DMS153 treated with DMSO at 0.1 percent for 48 hours (cell line): Measurements from ENCODE around the gene C17orf50.
"Not testable (repeated sequence)": the region's sequence is repeated elsewhere in the genome, so short reads cannot be mapped to it uniquely, and the experiment has no call there.

Source experiments
- DNase-seq: peaks from one replicate; lab custom pipeline; 2025; ENCODE audit not compliant: unreplicated experiment; lab: John Stamatoyannopoulos, UW

Gene C17orf50

DNA sequence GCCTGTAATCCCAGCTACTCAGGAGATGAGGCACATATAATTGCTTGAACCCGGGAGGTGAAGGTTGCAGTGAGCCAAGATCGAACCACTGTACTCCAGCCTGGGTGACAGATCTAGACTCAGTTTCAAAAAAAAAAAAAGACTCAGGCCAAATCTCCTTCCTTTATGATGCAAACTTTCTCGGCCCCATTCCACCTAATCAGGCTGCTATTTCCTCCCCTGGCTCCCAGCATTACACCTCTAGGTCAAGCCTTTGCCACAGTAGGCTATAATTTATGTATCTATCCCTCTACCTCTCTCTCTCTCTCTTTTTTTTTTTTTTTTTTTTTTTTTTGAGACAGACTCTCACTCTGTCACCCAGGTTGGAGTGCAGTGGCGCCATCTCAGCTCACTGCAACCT, 9.1 kb upstream of the C17orf50 start:
- not testable (repeated sequence) for DNase-seq

DNA sequence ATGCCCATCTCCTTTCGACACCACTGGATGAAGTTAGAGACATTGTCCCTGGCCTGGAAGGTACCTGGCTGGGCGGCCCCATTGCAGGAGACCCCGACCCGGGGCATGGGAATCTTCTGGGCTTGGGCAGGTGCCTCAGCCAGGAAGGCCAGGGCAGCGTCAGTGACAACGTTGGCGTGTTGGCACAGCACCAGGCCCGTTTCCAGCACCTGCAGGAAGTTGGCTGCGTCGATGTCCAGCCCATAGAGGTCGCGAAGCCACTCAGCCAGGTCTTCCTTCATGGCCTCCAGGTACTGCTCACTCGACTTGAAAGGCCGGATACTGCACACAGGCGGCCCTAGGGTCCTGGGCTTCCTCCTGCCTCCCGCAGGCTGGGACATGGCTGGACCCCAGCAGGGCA, 8.2 kb upstream of the C17orf50 start:
- DNase-seq = peak; percentile 25

DNA sequence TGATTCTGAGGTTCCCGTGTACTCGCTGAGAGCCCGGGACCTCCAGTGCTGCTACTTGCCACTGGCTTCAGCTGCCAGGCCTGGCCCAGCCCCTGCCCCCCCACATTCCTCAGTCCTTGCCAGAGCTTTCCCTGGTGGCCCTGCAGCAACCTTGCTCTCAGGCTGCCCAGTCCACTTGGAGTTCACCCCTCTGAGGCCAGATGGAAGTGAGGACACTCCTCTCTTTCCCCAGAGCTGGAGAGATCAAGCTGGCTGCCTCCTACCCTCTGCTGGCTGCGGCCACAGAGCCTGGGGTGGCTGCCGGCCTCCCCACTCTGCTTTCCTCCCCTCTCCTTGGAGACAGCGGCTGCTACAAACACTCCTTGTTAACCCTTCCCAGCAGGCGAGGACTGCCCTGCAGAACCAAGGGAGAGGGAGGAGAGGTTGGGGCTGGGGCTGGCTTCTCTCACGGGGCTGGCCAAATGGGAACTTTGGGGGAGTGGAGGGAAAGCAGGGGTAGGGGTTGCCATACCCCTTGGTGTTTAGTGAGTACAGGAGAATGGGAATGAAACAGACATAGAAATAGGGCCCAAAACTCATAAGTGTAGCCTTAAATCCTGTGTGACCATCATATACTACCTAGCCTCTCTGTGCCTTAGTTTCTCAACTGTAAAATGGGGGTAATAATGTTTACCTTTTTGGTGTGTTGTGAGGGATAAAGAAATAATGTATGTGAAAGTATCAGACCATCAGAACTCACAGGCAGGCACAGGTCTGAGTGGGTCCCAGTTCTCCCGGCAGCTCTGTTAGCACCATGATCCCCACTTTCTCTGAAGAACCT, 7.5 kb upstream of the C17orf50 start, which contains the start of gene GAS2L2:
GAS2L2 (minus strand) TSS at position 295 of the 820 bp plus-strand sequence. CDS start 389 bp downstream, outside the sequence.
- DNase-seq = no peak

DNA sequence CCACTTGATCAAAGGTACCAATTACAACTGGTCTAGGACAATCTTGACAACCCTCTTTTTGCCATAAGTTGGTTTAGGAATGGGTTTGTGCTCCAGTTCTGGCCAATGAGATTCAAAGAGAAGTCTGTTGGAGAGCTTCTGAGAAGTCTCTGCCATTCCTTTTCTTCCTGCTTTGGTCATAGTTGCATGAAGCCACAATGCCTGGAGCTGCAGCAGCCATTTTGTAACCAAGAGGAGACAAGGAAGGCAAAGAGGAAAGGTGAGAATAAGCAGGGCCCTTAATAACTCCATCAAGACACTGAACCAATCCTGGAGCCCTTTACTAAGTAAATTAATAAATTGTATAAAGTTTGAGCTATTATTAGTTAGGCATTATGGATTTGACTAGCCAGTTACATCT, 3.4 kb upstream of the C17orf50 start:
- DNase-seq = no peak

- no peak for DNase-seq
These were observed 914 bp downstream of the C17orf50 start for GRCh38 chr17:35761601-35762000.

DNA sequence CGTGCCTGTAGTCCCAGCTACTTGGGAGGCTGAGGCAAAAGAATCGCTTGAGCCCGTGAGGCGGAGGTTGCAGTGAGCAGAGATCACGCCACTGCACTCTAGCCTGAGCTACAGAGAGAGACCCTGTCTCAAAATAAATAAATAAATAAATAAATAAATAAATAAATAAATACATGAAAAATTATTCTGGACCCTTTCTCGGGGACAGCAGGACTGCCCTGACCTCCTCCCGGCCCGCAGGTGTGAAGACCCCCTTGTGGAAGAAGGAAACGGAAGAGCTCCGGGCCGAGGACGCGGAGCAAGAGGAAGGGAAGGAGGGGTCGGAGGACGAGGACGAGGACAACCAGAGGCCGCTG, 3.1 kb downstream of the C17orf50 start:
- no peak for DNase-seq

- DNase-seq = peak; percentile 91
These were observed 3.7 kb downstream of the C17orf50 start for GRCh38 chr17:35764123-35764991.

GRCh38 chr17:35765086-35765710, 4.5 kb downstream of the C17orf50 start:
- no peak for DNase-seq

GRCh38 chr17:35765756-35766488, 5.2 kb downstream of the C17orf50 start:
- DNase-seq = no peak

- DNase-seq = no peak
These were observed 5.8 kb downstream of the C17orf50 start for GRCh38 chr17:35766489-35766877.

DNA sequence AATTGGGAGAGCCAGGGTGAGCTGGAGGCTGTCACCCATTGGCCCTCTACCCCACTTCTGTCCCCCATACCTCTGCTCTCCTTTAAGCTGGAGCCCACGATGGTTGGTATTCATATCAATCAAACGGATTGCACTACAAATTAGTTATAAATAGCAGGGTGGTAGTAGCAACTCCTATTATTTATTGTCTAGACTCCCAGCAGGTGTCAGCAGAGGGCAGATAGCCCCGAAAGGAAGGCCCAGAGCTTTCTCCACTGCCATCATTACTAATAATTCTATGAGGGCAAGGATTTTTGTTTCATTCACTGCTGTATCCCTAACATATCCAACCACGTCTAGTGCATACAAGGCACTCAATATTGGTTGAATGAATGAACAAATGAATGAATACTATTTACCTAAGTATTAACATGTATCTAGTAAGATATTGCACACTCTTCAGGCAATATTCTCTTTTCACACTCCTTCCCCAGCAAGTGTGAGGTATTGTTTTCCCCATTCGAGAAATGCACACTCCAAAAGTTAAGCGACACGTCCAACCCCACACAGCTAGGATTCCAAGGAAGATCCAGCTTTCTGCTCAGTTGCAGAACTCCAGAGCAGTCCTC, 6.3 kb downstream of the C17orf50 start:
- peak; percentile 15 for DNase-seq

- no peak for DNase-seq
These were observed 8.1 kb downstream of the C17orf50 start for GRCh38 chr17:35768797-35769196.

DNA sequence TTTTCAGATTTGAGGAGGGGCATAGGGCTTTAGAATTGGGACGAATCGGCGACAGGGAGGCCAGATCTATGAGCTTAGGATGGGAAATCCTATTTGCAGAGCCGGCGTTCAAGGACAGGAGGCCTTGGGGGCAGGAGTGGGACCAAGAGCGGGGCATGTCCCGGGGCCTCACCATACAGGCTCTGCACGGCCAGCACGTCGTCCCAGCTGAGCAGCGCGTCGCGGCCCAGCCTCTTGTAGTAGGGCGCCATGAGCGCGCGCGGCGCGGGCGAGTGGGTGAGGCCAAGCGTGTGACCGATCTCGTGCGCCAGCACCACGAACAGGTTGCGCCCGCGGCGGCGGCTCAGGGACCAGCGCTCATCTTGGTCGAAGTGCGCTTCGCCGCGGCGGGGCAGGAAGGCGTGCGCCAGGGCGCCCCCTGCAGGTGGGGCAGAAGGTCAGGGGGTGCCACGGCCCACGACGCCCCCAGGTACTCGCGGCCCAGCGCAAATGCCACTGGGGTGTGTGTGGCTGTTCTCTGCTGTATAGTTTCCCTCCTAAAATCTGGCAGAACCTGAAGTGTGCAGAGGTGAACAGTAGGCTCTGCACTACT, 9.3 kb downstream of the C17orf50 start:
- no peak for DNase-seq

DNA sequence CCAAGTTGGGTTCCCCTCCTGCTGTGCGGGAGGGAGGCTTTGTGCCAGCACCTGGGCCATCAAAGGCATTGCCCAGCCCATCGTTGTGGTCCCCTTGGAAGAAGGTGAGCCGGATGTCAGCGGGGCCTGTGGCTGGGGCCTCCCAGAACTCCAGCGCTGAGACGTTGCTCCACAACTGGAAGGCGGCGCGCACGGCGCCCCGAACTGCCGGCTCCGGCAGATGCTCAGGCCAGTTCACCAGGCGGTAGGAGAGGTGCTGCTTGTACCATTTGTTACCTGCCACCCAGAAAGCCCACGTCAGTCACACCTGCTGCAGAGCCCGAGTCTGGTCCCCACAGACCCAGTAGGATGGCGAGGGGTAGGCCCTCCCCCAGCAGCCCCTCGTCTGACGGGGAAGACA, 12.4 kb downstream of the C17orf50 start:
- DNase-seq = no peak

DNA sequence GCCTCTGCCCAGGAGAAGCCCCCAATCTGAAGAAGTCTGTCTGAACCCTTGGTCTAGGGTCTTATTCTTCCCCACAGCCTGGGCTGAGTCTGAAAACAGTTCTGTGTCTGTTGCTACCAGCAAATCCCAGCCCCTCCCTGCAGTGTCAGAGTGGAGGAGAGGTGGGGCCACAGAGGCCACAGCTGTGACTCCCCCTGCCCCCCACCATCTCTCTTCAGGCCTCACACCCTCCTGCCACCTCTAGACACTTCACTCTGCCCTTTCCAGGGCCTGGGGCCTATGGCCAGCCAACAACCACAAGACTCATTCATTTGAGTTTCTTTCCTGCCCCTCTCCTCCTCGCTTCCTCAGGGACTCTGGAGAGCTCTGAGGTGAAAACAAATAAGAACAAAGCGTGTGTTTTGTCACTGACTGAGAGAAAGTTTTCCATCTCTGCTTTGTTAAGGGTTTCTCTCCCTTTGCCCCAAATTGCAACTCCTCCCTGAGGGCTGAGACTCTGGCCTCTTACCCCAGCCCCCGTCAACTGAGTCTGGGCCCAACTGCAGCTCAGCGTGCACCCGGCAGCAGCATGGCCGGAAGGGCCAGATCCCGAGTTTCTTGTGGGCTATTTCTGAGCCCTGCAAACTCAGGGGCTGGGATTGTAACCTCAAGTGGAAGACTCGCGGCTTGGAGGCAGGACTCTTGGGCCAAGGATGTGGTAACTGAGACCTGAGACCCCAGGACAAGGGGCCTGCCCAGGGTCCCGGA, 13.2 kb downstream of the C17orf50 start:
- no peak for DNase-seq

GRCh38 chr17:35774499-35774898, 13.8 kb downstream of the C17orf50 start:
- no peak for DNase-seq

- no peak for DNase-seq
These were observed 14.4 kb downstream of the C17orf50 start for GRCh38 chr17:35775039-35775438.

GRCh38 chr17:35775583-35775982, 14.9 kb downstream of the C17orf50 start:
- DNase-seq = no peak

DNA sequence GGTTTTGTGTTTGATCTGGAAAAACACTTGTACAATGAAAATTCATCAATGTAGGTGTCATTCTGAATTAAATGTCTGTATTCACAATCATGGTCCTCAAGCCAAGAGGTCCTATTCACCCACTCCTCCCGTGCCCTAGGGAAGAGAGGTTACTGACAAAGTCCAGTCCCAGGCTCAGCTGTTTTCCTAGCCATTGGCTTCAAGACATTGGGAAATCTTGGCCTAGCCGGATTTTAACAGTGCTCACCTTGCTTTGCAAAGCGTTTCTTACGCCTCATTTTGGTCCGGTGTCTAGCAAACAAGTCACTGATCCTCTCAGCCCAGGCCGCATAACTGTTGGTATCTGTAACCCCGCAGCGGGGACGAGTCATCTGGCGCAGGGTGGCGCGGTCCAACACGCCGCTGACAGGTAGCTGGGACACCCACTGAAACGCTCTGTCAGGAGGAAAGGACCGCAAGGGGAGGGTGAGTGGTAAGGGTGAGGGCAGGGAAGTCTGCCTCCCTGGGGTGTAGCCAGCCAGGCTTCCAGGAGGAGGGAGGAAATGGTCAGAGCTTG, 18.0 kb downstream of the C17orf50 start:
- no peak for DNase-seq
